ENCODE measurements around the gene ARHGEF7. TPM values are rescaled to one million over a fixed set of nuclear protein-coding genes. Genes with fewer than 3 reads are reported as not detected.

The ARHGEF7 gene
- total RNA-seq, 1 experiment from 2014 or later: 46.2 TPM

GRCh38 chr13:111328574-111329410 is 213.7 kb downstream of the ARHGEF7 start:
- H3K9me2 ChIP-seq (ENCODE audit: insufficient read depth): no peaks in the 10 kb centered on the region
- H3K36me3 ChIP-seq (ENCODE audit: control insufficient read depth in 1 of 2, insufficient read depth in 2 of 2, low read length in 2 of 2): no peaks in the 10 kb centered on the region
- H2AFZ ChIP-seq (ENCODE audit: low read depth, low read length, poor library complexity, severe bottlenecking): no peak overlapping the region
- H3K4me2 ChIP-seq (ENCODE audit: low read length): no peak overlapping the region
- no peaks in the 10 kb centered on the region for H4K20me1 ChIP-seq (ENCODE audit: insufficient read depth)
- ChIA-PET POLR2A (no interaction called here), RAD21 (ENCODE audit: low non-redundant PET in 1 of 2, low total read pairs in 2 of 2, uncharacterized antibody in 2 of 2, unreplicated experiment in 2 of 2) (no interaction called here), CTCF (no interaction called here)
- no TSS peak for BruUV-seq (replicated peaks)
- H3K27me3 ChIP-seq (ENCODE audit: insufficient read depth, low read length): 0 out of 2 replicates have a peak, but pooled peaks cover 3% of the 10 kb centered on the region
- intact Hi-C loops (cut with micrococcal nuclease): no loop called here
- H3K9ac ChIP-seq (ENCODE audit: low read length): no peak overlapping the region
- no peak overlapping the region for H3K4me3 ChIP-seq (replicated peaks in 1 of 2; ENCODE audit: low read depth in 1 of 2, low read length in 2 of 2)
- DNase-seq (ENCODE audit: low read depth, low spot score): no peak
- H3K79me2 ChIP-seq (ENCODE audit: insufficient read depth, low read length): no peaks in the 10 kb centered on the region
- no peak for ATAC-seq
- H3K27ac ChIP-seq (ENCODE audit: low read depth, low read length): no peak overlapping the region
- no peaks in the 10 kb centered on the region for H3K4me1 ChIP-seq (ENCODE audit: control insufficient read depth in 1 of 2, insufficient read depth in 2 of 2, low read length in 2 of 2)
- no peaks in the 10 kb centered on the region for H3K9me3 ChIP-seq (ENCODE audit: control insufficient read depth in 1 of 2, insufficient read depth in 1 of 2, low read depth in 1 of 2, low read length in 2 of 2)
- TF ChIP-seq FOSL1 (IDR thresholded peaks at IDR 0.05; ENCODE audit: low read depth) (no peak), JUND (IDR thresholded peaks at IDR 0.05) (no peak), YY1 (IDR thresholded peaks at IDR 0.05; ENCODE audit: extremely low read depth, insufficient replicate concordance, low read depth, low read length) (no peak), EGR1 (IDR thresholded peaks at IDR 0.05; ENCODE audit: low read depth) (no peak), CEBPB (IDR thresholded peaks at IDR 0.05; ENCODE audit: low read depth) (no peak), EZH2 (IDR thresholded peaks at IDR 0.05) (no peak), ELF1 (IDR thresholded peaks at IDR 0.05; ENCODE audit: borderline replicate concordance, low read depth) (no peak), POLR2AphosphoS5 (IDR thresholded peaks at IDR 0.05; ENCODE audit: low read depth, low read length) (no peak), SP1 (IDR thresholded peaks at IDR 0.05; ENCODE audit: low read depth) (no peak), REST (IDR thresholded peaks at IDR 0.05; ENCODE audit: low read depth) (no peak)
